Keratinocyte (primary cell): ENCODE data around the gene NR2E3. TPM values are rescaled to one million over a fixed set of nuclear protein-coding genes. Genes with fewer than 3 reads are reported as not detected.
A peak's percentile ranks its signal among the peaks of the same experiment; 100 is the strongest.

Source experiments
- DNase-seq: peaks from one replicate; pipeline ENCODE4 v3.0.0-alpha.2; 2011; ENCODE audit warnings: low read depth, missing footprints, low spot score
- FAIRE-seq: peaks from 2 replicates; lab custom pipeline; 2011; peaks lifted over from hg19 to GRCh38; lab: Jason Lieb, UNC
- H2AFZ ChIP-seq: 2 replicates; pipeline ENCODE4 v1.6.0; 2012; ENCODE audit warnings: low read length, control low read depth, inconsistent platforms; ENCODE audit not compliant: control insufficient read depth
- H3K27ac ChIP-seq: 2 replicates; pipeline ENCODE4 v1.5.1; 2011; ENCODE audit warnings: low read length; ENCODE audit not compliant: control insufficient read depth, insufficient read depth
- H3K27me3 ChIP-seq: 3 replicates; pipeline ENCODE4 v1.6.0; 2011; ENCODE audit warnings: low read length; ENCODE audit not compliant: control insufficient read depth, insufficient read depth; ENCODE audit errors: extremely low read depth
- H3K36me3 ChIP-seq, 2 experiments: 2 replicates in 1 of 2; 3 replicates in 1 of 2; pipeline ENCODE4 v1.5.1; 2011; ENCODE audit warnings: low read length in 2 of 2, mild to moderate bottlenecking in 1 of 2; ENCODE audit not compliant: control insufficient read depth in 2 of 2, insufficient read depth in 2 of 2; ENCODE audit errors: extremely low read depth in 1 of 2
- H3K4me1 ChIP-seq: 3 replicates; pipeline ENCODE4 v1.5.1; 2011; ENCODE audit warnings: low read length; ENCODE audit not compliant: control insufficient read depth, insufficient read depth; ENCODE audit errors: extremely low read depth
- H3K4me2 ChIP-seq: 3 replicates; pipeline ENCODE4 v1.6.0; 2011; ENCODE audit warnings: low read depth, low read length; ENCODE audit not compliant: control insufficient read depth, insufficient read depth; ENCODE audit errors: extremely low read depth
- H3K4me3 ChIP-seq, 3 experiments: fragments of 200-600 bp in 1 of 3; sonication (generic) in 1 of 3; 2 replicates in 2 of 3; 3 replicates in 1 of 3; pipeline ENCODE4 v1.5.1; 2011 to 2016; ENCODE audit warnings: low read length in 3 of 3, mild to moderate bottlenecking in 3 of 3, control low read depth in 2 of 3, inconsistent platforms in 1 of 3, low read depth in 1 of 3, mixed read lengths in 1 of 3, mixed run types in 1 of 3, moderate library complexity in 1 of 3; ENCODE audit not compliant: control insufficient read depth in 2 of 3, insufficient read depth in 2 of 3; ENCODE audit errors: extremely low read depth in 1 of 3
- H3K79me2 ChIP-seq: 2 replicates; pipeline ENCODE4 v1.6.0; 2012; ENCODE audit warnings: low read length; ENCODE audit not compliant: control insufficient read depth, insufficient read depth
- H3K9ac ChIP-seq: 3 replicates; pipeline ENCODE4 v1.6.0; 2011; ENCODE audit warnings: low read length; ENCODE audit not compliant: control insufficient read depth, insufficient read depth; ENCODE audit errors: extremely low read depth
- H3K9me1 ChIP-seq: 3 replicates; pipeline ENCODE4 v1.6.0; 2011; ENCODE audit warnings: low read length; ENCODE audit not compliant: control insufficient read depth, insufficient read depth; ENCODE audit errors: extremely low read depth
- H3K9me3 ChIP-seq: 2 replicates; pipeline ENCODE4 v1.5.1; 2012; ENCODE audit warnings: low read depth, low read length; ENCODE audit not compliant: control insufficient read depth
- H4K20me1 ChIP-seq: 3 replicates; pipeline ENCODE4 v1.6.0; 2011; ENCODE audit warnings: low read length; ENCODE audit not compliant: control insufficient read depth, insufficient read depth; ENCODE audit errors: extremely low read depth
- CTCF ChIP-seq, 3 experiments: IDR thresholded peaks in 1 of 3; conservative IDR thresholded peaks in 1 of 3; optimal IDR thresholded peaks in 1 of 3; 2 replicates in 2 of 3; 3 replicates in 1 of 3; pipeline versions ENCODE3 to v1.5.1; 2011; ENCODE audit warnings: low read length in 3 of 3, mild to moderate bottlenecking in 3 of 3, moderate library complexity in 2 of 3, control low read depth in 1 of 3, inconsistent platforms in 1 of 3; ENCODE audit not compliant: insufficient read depth in 2 of 3; ENCODE audit errors: extremely low read depth in 1 of 3
- EZH2 ChIP-seq: IDR thresholded peaks from one replicate; pipeline ENCODE4 v1.6.1; 2012; ENCODE audit warnings: inconsistent platforms, mild to moderate bottlenecking, low read length, moderate library complexity
- dilution Hi-C: fragments of 300-500 bp; cut with MboI; formaldehyde crosslinking; loops from one replicate; pipeline ENCODE4 v1.7.0; 2020; ENCODE audit warnings: low sequenced_read_pairs; ENCODE audit not compliant: extremely low pct_ligation_motif_present
- polyA plus RNA-seq, 5 experiments: library from polyadenylated mRNA; depleted of rRNA in 3 of 5; stranded (reverse) in 3 of 5; stranded (forward) in 1 of 5; unstranded in 1 of 5; fragments of >200 nt; gene quantifications; 1 replicate in 1 of 5; 2 replicates in 3 of 5; 3 replicates in 1 of 5; pipeline versions ENCODE4 v1.2.1 to v1.2.3, GENCODE V29; 2011 to 2012; ENCODE audit warnings: missing spikeins in 2 of 5, low read depth in 1 of 5, low replicate concordance in 1 of 5

NR2E3 gene
- polyA plus RNA-seq, 1 donor (not counting 4 experiments of a cell fraction or from before 2014, with no cell fraction given): 0.46 TPM

- no peaks in the 10 kb centered on the region for H3K27me3 ChIP-seq
Observed at GRCh38 chr15:71792521-71792920, 17.8 kb upstream of the NR2E3 start.

GRCh38 chr15:71798641-71799040, 11.7 kb upstream of the NR2E3 start:
- Histone ChIP-seq H3K9me1 (no peaks in the 10 kb centered on the region), H3K9ac (no peak overlapping the region), H3K9me3 (no peaks in the 10 kb centered on the region), H3K4me3 (no peak overlapping the region), H3K27me3 (no peaks in the 10 kb centered on the region), H3K27ac (no peak overlapping the region), H3K4me1 (no peaks in the 10 kb centered on the region), H3K36me3 (no peaks in the 10 kb centered on the region), H4K20me1 (no peaks in the 10 kb centered on the region), H2AFZ (no peak overlapping the region), H3K4me2 (no peak overlapping the region), H3K79me2 (no peaks in the 10 kb centered on the region)
- dilution Hi-C loops: no loop called here
- FAIRE-seq (no peak), DNase-seq (no peak)
- no peak for TF ChIP-seq CTCF (optimal IDR thresholded peaks at IDR 0.05 in 1 of 3, IDR thresholded peaks at IDR 0.05 in 1 of 3, conservative IDR thresholded peaks at IDR 0.05 in 1 of 3; ENCODE audit: extremely low read depth in 1 of 3, insufficient read depth in 2 of 3, low read length in 3 of 3)
- no peak for TF ChIP-seq EZH2

More at GRCh38 chr15:71792521-71792920, 17.8 kb upstream of the NR2E3 start:
- no peaks in the 10 kb centered on the region for H3K9me3 ChIP-seq
- no peak overlapping the region for H3K9ac ChIP-seq
- no peak overlapping the region for H2AFZ ChIP-seq
- H3K4me2 ChIP-seq: peak overlapping the region; percentile 17
- H3K79me2 ChIP-seq: no peaks in the 10 kb centered on the region
- H3K9me1 ChIP-seq: no peaks in the 10 kb centered on the region
- no peaks in the 10 kb centered on the region for H3K36me3 ChIP-seq
- dilution Hi-C loops: no loop called here
- no peak overlapping the region for H3K27ac ChIP-seq
- peaks cover 25% of the 10 kb centered on the region for H3K4me1 ChIP-seq
- FAIRE-seq: peak; percentile 36
- no peak for TF ChIP-seq EZH2
- TF ChIP-seq CTCF (optimal IDR thresholded peaks at IDR 0.05 in 1 of 3, IDR thresholded peaks at IDR 0.05 in 1 of 3, conservative IDR thresholded peaks at IDR 0.05 in 1 of 3; ENCODE audit: extremely low read depth in 1 of 3, insufficient read depth in 2 of 3, low read length in 3 of 3): no peak
- peak; percentile 17 for DNase-seq
- no peak overlapping the region for H3K4me3 ChIP-seq
- H4K20me1 ChIP-seq: no peaks in the 10 kb centered on the region
